Tibial nerve (tissue), 4 donors: Measurements from ENCODE around the gene METTL15.

ENCODE experiments used
- CTCF ChIP-seq, 5 experiments: fragments of 200-600 bp in 3 of 5; fragments of 450-650 bp in 2 of 5; sonication (generic) in 3 of 5; IDR thresholded peaks; one replicate each; pipeline ENCODE4 v1.5.1; 2016 to 2019; ENCODE audit warnings: antibody characterized with exemption in 5 of 5, mild to moderate bottlenecking in 3 of 5, moderate library complexity in 2 of 5
- EP300 ChIP-seq, 2 donors: sonication (generic); formaldehyde crosslinking; IDR thresholded peaks; one replicate each; pipeline ENCODE4 v1.6.1; 2017; ENCODE audit warnings: antibody characterized with exemption in 2 of 2, mild to moderate bottlenecking in 1 of 2
- POLR2A ChIP-seq, 2 donors: fragments of 450-650 bp; IDR thresholded peaks; one replicate each; pipeline ENCODE4 v1.6.1; 2017; ENCODE audit warnings: antibody characterized with exemption in 2 of 2, mild to moderate bottlenecking in 2 of 2, moderate library complexity in 2 of 2

- no peak for TF ChIP-seq POLR2A (IDR thresholded peaks at IDR 0.05)
- peak in 1 of 5 experiments; percentile 14 for TF ChIP-seq CTCF (IDR thresholded peaks at IDR 0.05)
- peak in 1 of 2 donors; percentile 81 for TF ChIP-seq EP300 (IDR thresholded peaks at IDR 0.05)
Measured at GRCh38 chr11:28110108-28110820, 2.1 kb downstream of the METTL15 start.
